HFF-Myc (cell line): ENCODE measurements around the gene NR2F2.

Source experiments
- DNase-seq: peaks from one replicate; pipeline ENCODE4 v3.0.0-alpha.2; 2011; ENCODE audit warnings: low read depth; ENCODE audit errors: extremely low read depth
- H3K4me3 ChIP-seq: replicated peaks from 2 replicates; pipeline ENCODE4 v1.5.1; 2011; ENCODE audit warnings: low read depth, mild to moderate bottlenecking, control low read depth, low read length
- CTCF ChIP-seq: IDR thresholded peaks from 2 replicates; pipeline ENCODE4 v1.5.1; 2012; ENCODE audit warnings: mild to moderate bottlenecking, low read depth, low read length, control low read depth; ENCODE audit errors: missing control alignments

NR2F2 gene

DNA sequence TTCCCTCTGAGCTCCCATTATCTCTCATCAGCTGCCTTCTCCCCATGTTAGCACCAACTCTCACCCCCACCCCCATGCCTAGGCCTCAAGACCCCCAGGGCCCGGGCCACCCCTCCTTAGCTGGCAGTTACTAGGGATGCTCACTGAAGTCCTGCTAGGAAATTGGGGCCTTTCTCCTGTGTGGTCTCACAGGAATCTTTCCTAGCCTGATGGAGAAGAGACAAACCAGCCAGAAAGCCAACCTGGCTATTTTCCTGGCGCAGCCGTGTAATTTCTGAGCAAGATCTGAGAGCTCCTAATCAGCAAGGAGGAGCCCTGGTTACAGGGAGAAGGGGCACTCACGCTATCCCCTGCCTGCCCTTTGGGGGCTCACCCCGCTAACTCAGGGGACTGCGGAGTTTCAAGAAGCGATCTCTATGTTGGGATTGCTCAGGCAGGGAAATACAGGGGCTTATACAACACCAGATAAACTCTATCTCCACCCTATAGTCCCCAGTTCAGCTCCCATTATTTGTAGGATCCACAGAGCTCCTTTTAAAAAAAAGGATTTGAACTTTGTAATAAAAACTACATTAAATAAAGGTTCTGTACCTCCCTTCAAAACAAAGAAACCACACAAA, 25.2 kb downstream of the NR2F2 start:
- no peak for DNase-seq

GRCh38 chr15:96356494-96357455, 26.3 kb downstream of the NR2F2 start:
- peak overlapping the region; percentile 58 for H3K4me3 ChIP-seq
- DNase-seq, result peak; percentile 59
- peak; percentile 89 for TF ChIP-seq CTCF

More for the DNA sequence above, 25.2 kb downstream of the NR2F2 start:
- no peak for TF ChIP-seq CTCF
- H3K4me3 ChIP-seq, result no peak overlapping the region

DNA sequence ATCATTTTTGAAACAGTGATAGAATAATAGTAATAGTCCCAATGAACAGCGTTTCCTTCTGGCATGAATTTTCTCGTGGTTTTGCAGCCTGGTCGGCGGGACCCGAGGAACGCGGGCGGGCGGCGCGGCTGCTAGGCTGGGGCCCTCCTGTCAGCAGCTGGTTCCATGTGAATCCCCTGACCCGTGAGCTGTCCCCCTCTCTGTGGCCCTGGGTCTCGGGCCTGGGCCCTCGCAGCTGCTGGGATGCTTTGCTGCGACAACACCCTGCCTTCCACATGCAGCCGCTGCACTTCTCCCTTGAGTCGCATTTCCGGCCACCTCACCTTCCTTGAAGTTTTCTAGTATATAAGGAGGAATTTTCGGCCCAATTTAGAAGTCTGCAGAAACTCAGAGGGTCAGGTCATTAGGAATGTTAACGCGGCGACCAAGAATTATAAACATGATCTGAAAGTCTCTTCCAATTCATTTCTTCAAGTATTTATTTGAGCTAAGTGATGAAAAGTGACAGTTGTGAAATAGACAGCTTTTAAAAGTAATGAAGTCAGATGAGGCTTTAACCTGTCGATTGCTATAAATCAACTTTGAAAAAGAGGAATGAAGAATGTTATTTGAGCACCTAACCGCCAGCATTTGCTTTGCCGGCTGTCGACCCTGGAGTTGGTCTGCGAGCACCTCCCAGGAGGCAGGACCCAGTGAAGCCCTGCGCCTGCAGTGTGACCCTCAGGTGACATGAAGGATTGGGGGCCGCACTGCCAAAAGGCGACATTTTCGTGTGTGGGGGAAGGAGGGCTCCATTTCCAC, 27.7 kb downstream of the NR2F2 start:
- no peak for DNase-seq
- TF ChIP-seq CTCF, result no peak
- H3K4me3 ChIP-seq, result peak overlapping the region; percentile 58

GRCh38 chr15:96358821-96359615, 28.5 kb downstream of the NR2F2 start:
- no peak overlapping the region for H3K4me3 ChIP-seq
- no peak for TF ChIP-seq CTCF

GRCh38 chr15:96359616-96360521, 29.4 kb downstream of the NR2F2 start:
- DNase-seq, result no peak
- TF ChIP-seq CTCF, result no peak
- peak overlapping the region; percentile 44 for H3K4me3 ChIP-seq

More at GRCh38 chr15:96358821-96359615, 28.5 kb downstream of the NR2F2 start:
- DNase-seq, result no peak
